Adrenal gland (tissue), 12 donors: ENCODE results near the gene POLK. TPM values are rescaled to one million over a fixed set of nuclear protein-coding genes. Genes with fewer than 3 reads are reported as not detected.
"Not testable (repeated sequence)": the region's sequence is repeated elsewhere in the genome, so short reads cannot be mapped to it uniquely, and the experiment has no call there.

Experiments used
- DNase-seq, 7 donors: peaks; one replicate each; pipeline ENCODE4 v3.0.0-alpha.2; 2019 to 2020
- H3K27ac ChIP-seq, 5 donors: fragments of 200-600 bp; sonication (generic) in 4 of 5; 1 replicate in 3 of 5; 2 replicates in 2 of 5; pipeline versions ENCODE4 v1.5.1 to v1.8.0; 2016 to 2020; ENCODE audit warnings: mild to moderate bottlenecking in 1 of 5
- H3K27me3 ChIP-seq: fragments of 200-600 bp; 2 replicates; pipeline ENCODE4 v1.8.0; 2021
- H3K36me3 ChIP-seq, 2 donors: fragments of 200-600 bp; replicated peaks in 1 of 2; 1 replicate in 1 of 2; 2 replicates in 1 of 2; pipeline versions ENCODE4 v1.5.1 to v1.8.0; 2018 to 2022
- H3K4me1 ChIP-seq, 2 donors: fragments of 200-600 bp; replicated peaks in 1 of 2; 1 replicate in 1 of 2; 2 replicates in 1 of 2; pipeline versions ENCODE4 v1.5.1 to v1.8.0; 2018 to 2021
- H3K4me3 ChIP-seq, 4 donors: fragments of 200-600 bp; sonication (generic) in 3 of 4; one replicate each; pipeline ENCODE4 v1.5.1; 2016 to 2018
- H3K9me3 ChIP-seq, 3 donors: fragments of 200-600 bp; sonication (generic) in 1 of 3; replicated peaks in 1 of 3; 1 replicate in 2 of 3; 2 replicates in 1 of 3; pipeline versions ENCODE4 v1.5.1 to v1.8.0; 2016 to 2021
- POLR2A ChIP-seq, 2 donors: fragments of 450-650 bp; IDR thresholded peaks; one replicate each; pipeline ENCODE4 v1.6.1; 2017; ENCODE audit warnings: antibody characterized with exemption in 2 of 2, mild to moderate bottlenecking in 2 of 2, moderate library complexity in 1 of 2
- WGBS, 4 donors: extraction: QIAGEN DNeasy Blood & Tissue Kit in 2 of 4; methylation state at CpG; one replicate each; pipeline versions ENCODE4 v1.1.5 to v1.1.7; 2013 to 2017; 5-methylcytosine and 5-hydroxymethylcytosine counted together
- intact Hi-C, 2 donors: fragments of 100-400 bp; cut with DNase I; formaldehyde crosslinking; loops; one replicate each; pipeline versions ENCODE4 v1.14.1 to v1.15.0; 2022 to 2023
- polyA plus RNA-seq, 3 donors: library from polyadenylated mRNA; stranded (reverse); fragments of 200-250 nt in 2 of 3; fragments of 350-450 nt in 1 of 3; fragmentation: Illumina TruSeq in 1 of 3; extraction: RNeasy Lipid Tissue Mini Kit (QIAGEN cat#74804) in 1 of 3; gene quantifications; one replicate each; pipeline ENCODE4 v1.2.3, GENCODE V29; 2013 to 2014
- total RNA-seq, 9 donors: library from RNA; depleted of rRNA in 4 of 9; stranded (reverse); fragments of >200 nt in 4 of 9; fragments of 120-200 nt in 1 of 9; fragmentation: NEBNext Ultra II Directional in 1 of 9; extraction: Animal tissue kit (Norgen Biotek cat#: 25700) in 1 of 9; gene quantifications; one replicate each; pipeline versions ENCODE4 v1.1.0 to v1.2.4, GENCODE V29; 2013 to 2023
- TF ChIP-seq, protein P1 (sequence below), 6 experiments: fragments of 450-650 bp in 4 of 6; fragments of 200-600 bp in 2 of 6; sonication (generic) in 1 of 6; IDR thresholded peaks; 1 replicate in 5 of 6; 2 replicates in 1 of 6; pipeline versions ENCODE4 v1.5.1 to v1.8.0; 2016 to 2021; ENCODE audit warnings: antibody characterized with exemption in 6 of 6, mild to moderate bottlenecking in 2 of 6, moderate library complexity in 1 of 6
- donor health status: healthy with polysubstance abuse.
- donor health status: Bipolar disorder and iron deficiency.
- donor health status: DM: yes; HTN: yes; CAD: no.
- donor health status: DM: no; HTN: no; CAD: no.
- donor health status: DM: no; HTN: no; CAD: no.
- donor health status: DM: yes; HTN: yes; CAD: no.

Gene POLK
- total and polyA plus RNA-seq, 12 donors, result 6.9 to 63.6 (median 36.5) TPM

DNA sequence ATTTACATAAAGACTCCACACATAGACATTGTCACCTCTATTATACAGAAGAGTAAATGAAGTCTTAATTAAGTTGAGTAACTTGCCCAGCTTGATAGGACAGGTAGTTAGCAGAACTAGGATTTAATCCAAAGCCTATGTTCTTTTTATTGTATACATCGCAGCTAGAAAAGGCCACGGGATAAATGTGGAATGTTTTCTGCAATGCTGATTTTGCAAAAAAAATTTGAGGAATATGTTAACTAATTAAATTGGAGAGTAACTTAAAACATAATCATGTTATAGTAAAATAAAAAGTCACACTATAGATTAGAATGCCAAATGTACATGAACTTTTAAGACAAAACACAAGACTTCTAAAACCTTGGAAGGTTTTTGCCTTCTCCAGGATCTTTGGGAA, 41.1 kb downstream of the POLK start:
- Histone ChIP-seq H3K27ac (no peak overlapping the region), H3K36me3 (peaks cover 0 to 10% of the 10 kb centered on the region in 2 donors), H3K27me3 (no peaks in the 10 kb centered on the region), H3K4me3 (no peak overlapping the region), H3K4me1 (no peaks in the 10 kb centered on the region), H3K9me3 (no peaks in the 10 kb centered on the region)
- DNase-seq, result no peak
- TF ChIP-seq, protein P1, sequence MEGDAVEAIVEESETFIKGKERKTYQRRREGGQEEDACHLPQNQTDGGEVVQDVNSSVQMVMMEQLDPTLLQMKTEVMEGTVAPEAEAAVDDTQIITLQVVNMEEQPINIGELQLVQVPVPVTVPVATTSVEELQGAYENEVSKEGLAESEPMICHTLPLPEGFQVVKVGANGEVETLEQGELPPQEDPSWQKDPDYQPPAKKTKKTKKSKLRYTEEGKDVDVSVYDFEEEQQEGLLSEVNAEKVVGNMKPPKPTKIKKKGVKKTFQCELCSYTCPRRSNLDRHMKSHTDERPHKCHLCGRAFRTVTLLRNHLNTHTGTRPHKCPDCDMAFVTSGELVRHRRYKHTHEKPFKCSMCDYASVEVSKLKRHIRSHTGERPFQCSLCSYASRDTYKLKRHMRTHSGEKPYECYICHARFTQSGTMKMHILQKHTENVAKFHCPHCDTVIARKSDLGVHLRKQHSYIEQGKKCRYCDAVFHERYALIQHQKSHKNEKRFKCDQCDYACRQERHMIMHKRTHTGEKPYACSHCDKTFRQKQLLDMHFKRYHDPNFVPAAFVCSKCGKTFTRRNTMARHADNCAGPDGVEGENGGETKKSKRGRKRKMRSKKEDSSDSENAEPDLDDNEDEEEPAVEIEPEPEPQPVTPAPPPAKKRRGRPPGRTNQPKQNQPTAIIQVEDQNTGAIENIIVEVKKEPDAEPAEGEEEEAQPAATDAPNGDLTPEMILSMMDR (IDR thresholded peaks at IDR 0.05), result no peak
- intact Hi-C loops, result no loop called here
- WGBS, 4 donors, result 94 to 99% (median 96%) methylated on average over 2 of the region's 2 CpGs

GRCh38 chr5:75553358-75553757, 41.7 kb downstream of the POLK start:
- Histone ChIP-seq H3K27me3 (no peaks in the 10 kb centered on the region), H3K4me3 (no peak overlapping the region), H3K36me3 (peaks cover 0 to 10% of the 10 kb centered on the region in 2 donors), H3K9me3 (no peaks in the 10 kb centered on the region), H3K27ac (no peak overlapping the region), H3K4me1 (no peaks in the 10 kb centered on the region)
- intact Hi-C loops, result no loop called here
- TF ChIP-seq POLR2A (IDR thresholded peaks at IDR 0.05), result no peak
- TF ChIP-seq, protein P1 (IDR thresholded peaks at IDR 0.05), result no peak
- DNase-seq, result no peak
- 97 to 100% (median 98%) methylated on average over 1 of the region's 1 CpG for WGBS, 4 donors

DNA sequence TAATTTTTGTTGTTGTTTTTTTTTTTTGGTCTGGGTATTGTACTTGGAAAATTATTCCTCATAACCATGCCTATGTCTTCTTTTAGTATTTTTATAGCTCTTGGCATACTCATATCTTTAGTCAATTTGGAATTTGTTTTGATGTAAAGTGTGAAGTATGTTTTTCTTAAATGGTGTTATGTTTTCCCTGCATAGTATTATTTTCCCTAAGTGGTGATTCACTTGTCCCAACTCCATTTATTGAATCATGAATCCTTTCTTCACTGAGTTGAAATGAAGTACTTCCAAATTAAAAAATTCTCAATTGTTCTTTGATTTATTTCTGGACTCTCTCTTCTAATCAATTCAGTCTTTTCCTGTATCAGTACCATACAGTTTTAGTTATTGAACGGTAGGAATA, 46.5 kb downstream of the POLK start:
- intact Hi-C loops, result no loop called here
- H3K4me1 ChIP-seq, result peaks cover 0 to 6% of the 10 kb centered on the region in 2 donors
- no peaks in the 10 kb centered on the region for H3K27me3 ChIP-seq
- no peak overlapping the region for H3K4me3 ChIP-seq
- no peak for DNase-seq
- H3K9me3 ChIP-seq, result peaks cover 0 to 1% (median 0%) of the 10 kb centered on the region in 3 donors
- 94 to 100% (median 97%) methylated on average over 1 of the region's 1 CpG for WGBS, 4 donors
- no peak overlapping the region for H3K27ac ChIP-seq
- no peaks in the 10 kb centered on the region for H3K36me3 ChIP-seq
- TF ChIP-seq POLR2A (IDR thresholded peaks at IDR 0.05), result no peak
- TF ChIP-seq, protein P1 (IDR thresholded peaks at IDR 0.05), result no peak

DNA sequence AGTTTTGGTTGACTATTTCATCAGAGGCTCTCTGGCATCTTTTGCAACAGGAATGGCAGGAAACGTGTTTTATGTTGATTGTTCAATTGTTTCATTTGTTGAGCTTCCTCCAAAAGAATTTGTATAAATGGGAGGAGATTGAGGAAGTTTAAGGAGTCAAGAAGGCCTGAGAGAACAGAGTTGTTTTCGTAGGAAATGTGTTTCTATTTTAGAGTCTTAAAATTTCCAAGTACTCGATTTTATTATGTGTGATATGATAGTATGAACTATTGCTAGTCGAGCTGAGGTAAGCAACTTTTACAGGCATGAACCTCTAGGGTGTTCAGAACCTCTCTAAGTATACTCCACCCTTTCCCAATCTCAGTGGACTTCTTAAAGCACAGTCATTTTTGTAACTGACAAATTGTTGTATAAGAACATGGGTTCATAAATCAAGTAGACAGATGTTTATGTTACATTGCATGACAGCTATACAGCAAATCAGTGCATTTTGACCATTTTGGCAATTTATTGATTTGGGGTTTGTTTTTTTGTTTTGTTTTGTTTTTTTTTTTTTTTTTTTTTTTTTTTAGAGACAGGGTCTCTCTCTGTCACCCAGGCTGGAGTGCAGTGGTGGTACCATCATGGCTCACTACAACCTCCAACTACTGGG, 47.4 kb downstream of the POLK start:
- Histone ChIP-seq H3K4me3 (no peak overlapping the region), H3K4me1 (peaks cover 0 to 6% of the 10 kb centered on the region in 2 donors), H3K36me3 (no peaks in the 10 kb centered on the region), H3K9me3 (peaks cover 0 to 4% (median 0%) of the 10 kb centered on the region in 3 donors), H3K27me3 (no peaks in the 10 kb centered on the region), H3K27ac (peak overlapping the region in 3 of 5 donors; percentile 2 to 43 (median 14))
- intact Hi-C loops, result no loop called here
- no peak for DNase-seq
- TF ChIP-seq, protein P1 (IDR thresholded peaks at IDR 0.05), result no peak
- no peak for TF ChIP-seq POLR2A (IDR thresholded peaks at IDR 0.05)
- 61 to 75% (median 68%) methylated on average over 4 of the region's 4 CpGs for WGBS, 4 donors

DNA sequence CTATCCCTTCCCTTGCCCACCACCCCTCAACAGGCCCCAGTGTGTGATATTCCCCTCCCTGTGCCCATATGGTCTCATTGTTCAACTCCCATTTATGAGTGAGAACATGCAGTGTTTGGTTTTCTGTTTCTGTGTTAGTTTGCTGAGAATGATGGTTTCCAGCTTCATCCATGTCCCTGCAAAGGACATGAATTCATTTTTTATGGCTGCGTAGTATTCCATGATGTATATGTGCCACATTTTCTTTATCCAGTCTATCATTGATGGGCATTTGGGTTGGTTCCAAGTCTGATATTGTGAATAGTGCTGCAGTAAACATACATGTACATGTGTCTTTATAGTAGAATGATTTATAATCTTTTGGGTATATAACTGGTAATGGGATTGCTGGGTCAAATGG, 49.0 kb downstream of the POLK start:
- intact Hi-C loops, H3K27me3 ChIP-seq, DNase-seq, H3K27ac ChIP-seq, H3K4me1 ChIP-seq, H3K36me3 ChIP-seq, H3K4me3 ChIP-seq, H3K9me3 ChIP-seq: not testable (repeated sequence)
- WGBS, 4 donors, result 95 to 100% (median 96%) methylated on average over 1 of the region's 1 CpG

DNA sequence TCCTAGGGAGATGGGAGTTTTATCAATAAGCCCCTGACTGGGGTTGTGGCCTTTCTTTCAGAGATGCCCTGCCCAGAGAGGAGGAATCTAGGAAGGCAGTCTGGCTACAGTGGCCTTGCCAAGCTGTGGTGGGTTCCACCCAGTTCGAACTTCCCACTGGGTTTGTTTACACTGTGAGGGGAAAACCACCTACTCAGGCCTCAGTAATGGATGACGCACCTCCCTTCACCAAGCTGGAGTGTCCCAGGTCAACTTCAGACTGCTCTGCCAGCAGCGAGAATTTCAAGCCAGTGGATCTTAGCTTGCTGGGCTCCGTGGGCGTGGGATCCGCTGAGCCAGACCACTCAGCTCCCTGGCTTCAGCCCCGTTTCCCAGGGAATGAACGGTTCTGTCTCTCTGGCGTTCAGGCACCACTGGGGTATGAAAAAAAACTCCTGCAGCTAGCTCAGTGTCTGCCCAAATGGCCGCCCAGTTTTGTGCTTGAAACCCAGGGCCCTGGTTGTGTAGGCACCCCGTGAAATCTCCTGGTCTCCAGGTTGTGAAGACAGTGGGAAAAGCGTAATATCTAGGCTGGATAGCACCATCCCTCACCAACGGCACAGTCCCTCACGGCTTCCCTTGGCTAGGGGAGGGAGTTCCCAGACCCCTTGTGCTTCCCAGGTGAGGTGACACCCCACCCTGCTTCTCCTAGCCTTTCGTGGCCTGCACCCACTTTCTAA, 54.5 kb downstream of the POLK start:
- intact Hi-C loops, H3K27me3 ChIP-seq, H3K36me3 ChIP-seq, H3K9me3 ChIP-seq: not testable (repeated sequence)
- Histone ChIP-seq H3K4me3 (peak overlapping the region in 1 of 4 donors; percentile 18), H3K27ac (peak overlapping the region in 4 of 5 donors; percentile 26 to 84 (median 80)), H3K4me1 (peaks cover 13 to 38% of the 10 kb centered on the region in 2 donors)
- WGBS, 4 donors, result 90 to 94% (median 91%) methylated on average over 12 to 15 of the region's 15 CpGs
- DNase-seq, result peak in 1 of 7 donors; percentile 29
